Stimulated activated naive CD8-positive, alpha-beta T cell treated with anti-CD3 and anti-CD28 coated beads, Interleukin-15, Interleukin-2, amounts not matched to agents 100 ng/mL and 50 ng/mL, for 24 hours (primary cell): ENCODE results near the gene CORIN.
"Not testable (repeated sequence)": the region's sequence is repeated elsewhere in the genome, so short reads cannot be mapped to it uniquely, and the experiment has no call there.

Experiments used
- H3K27ac Mint-ChIP-seq: one replicate; pipeline ENCODE4 v1.8.0; 2021; ENCODE audit warnings: mild to moderate bottlenecking, mixed read lengths
- H3K27me3 Mint-ChIP-seq: one replicate; pipeline ENCODE4 v1.8.0; 2021; ENCODE audit warnings: mixed read lengths
- H3K36me3 Mint-ChIP-seq: one replicate; pipeline ENCODE4 v1.8.0; 2021; ENCODE audit warnings: low read depth, mixed read lengths
- H3K4me1 Mint-ChIP-seq: one replicate; pipeline ENCODE4 v1.8.0; 2021; ENCODE audit warnings: low read depth, mixed read lengths
- H3K4me3 Mint-ChIP-seq: one replicate; pipeline ENCODE4 v1.8.0; 2021; ENCODE audit warnings: mild to moderate bottlenecking, mixed read lengths
- H3K9me3 Mint-ChIP-seq: one replicate; pipeline ENCODE4 v1.8.0; 2021; ENCODE audit warnings: mixed read lengths

Gene CORIN

GRCh38 chr4:47706352-47706751 lies 131.5 kb downstream of the CORIN start:
- H3K36me3 Mint-ChIP-seq, H3K27ac Mint-ChIP-seq, H3K4me1 Mint-ChIP-seq, H3K9me3 Mint-ChIP-seq, H3K4me3 Mint-ChIP-seq: not testable (repeated sequence)
- peaks cover 35% of the 10 kb centered on the region for H3K27me3 Mint-ChIP-seq

- Mint-ChIP-seq H3K4me1 (no peaks in the 10 kb centered on the region), H3K36me3 (no peaks in the 10 kb centered on the region), H3K27ac (no peak overlapping the region), H3K9me3 (no peaks in the 10 kb centered on the region), H3K4me3 (no peak overlapping the region), H3K27me3 (peaks cover 33% of the 10 kb centered on the region)
Observed at GRCh38 chr4:47705326-47705981, 132.4 kb downstream of the CORIN start.

- no peak overlapping the region for H3K27ac Mint-ChIP-seq
- H3K27me3 Mint-ChIP-seq: peaks cover 32% of the 10 kb centered on the region
- H3K4me3 Mint-ChIP-seq: no peak overlapping the region
- no peaks in the 10 kb centered on the region for H3K9me3 Mint-ChIP-seq
- H3K4me1 Mint-ChIP-seq: no peaks in the 10 kb centered on the region
- H3K36me3 Mint-ChIP-seq: no peaks in the 10 kb centered on the region
Observed at GRCh38 chr4:47704693-47705325, 133.1 kb downstream of the CORIN start.

GRCh38 chr4:47703956-47704355 lies 133.9 kb downstream of the CORIN start:
- no peak overlapping the region for H3K4me3 Mint-ChIP-seq

GRCh38 chr4:47703008-47703407 lies 134.9 kb downstream of the CORIN start:
- Mint-ChIP-seq H3K27ac (no peak overlapping the region), H3K27me3 (peaks cover 30% of the 10 kb centered on the region), H3K4me1 (no peaks in the 10 kb centered on the region), H3K4me3 (no peak overlapping the region), H3K36me3 (no peaks in the 10 kb centered on the region), H3K9me3 (no peaks in the 10 kb centered on the region)

More at GRCh38 chr4:47703956-47704355, 133.9 kb downstream of the CORIN start:
- H3K27me3 Mint-ChIP-seq: peaks cover 30% of the 10 kb centered on the region
- no peaks in the 10 kb centered on the region for H3K36me3 Mint-ChIP-seq
- no peak overlapping the region for H3K27ac Mint-ChIP-seq
- no peaks in the 10 kb centered on the region for H3K4me1 Mint-ChIP-seq
- no peaks in the 10 kb centered on the region for H3K9me3 Mint-ChIP-seq

GRCh38 chr4:47701286-47701685 lies 136.6 kb downstream of the CORIN start:
- H3K4me1 Mint-ChIP-seq: no peaks in the 10 kb centered on the region
- H3K27me3 Mint-ChIP-seq: peaks cover 33% of the 10 kb centered on the region
- H3K36me3 Mint-ChIP-seq: no peaks in the 10 kb centered on the region

GRCh38 chr4:47698837-47699236 lies 139.0 kb downstream of the CORIN start:
- no peaks in the 10 kb centered on the region for H3K36me3 Mint-ChIP-seq
- H3K27ac Mint-ChIP-seq: no peak overlapping the region
- H3K27me3 Mint-ChIP-seq: peaks cover 35% of the 10 kb centered on the region
- H3K4me1 Mint-ChIP-seq: no peaks in the 10 kb centered on the region
- H3K9me3 Mint-ChIP-seq: no peaks in the 10 kb centered on the region
- H3K4me3 Mint-ChIP-seq: no peak overlapping the region

More at GRCh38 chr4:47701286-47701685, 136.6 kb downstream of the CORIN start:
- Mint-ChIP-seq H3K4me3 (no peak overlapping the region), H3K9me3 (no peaks in the 10 kb centered on the region), H3K27ac (no peak overlapping the region)

- Mint-ChIP-seq H3K4me1 (no peaks in the 10 kb centered on the region), H3K27ac (no peak overlapping the region), H3K9me3 (no peaks in the 10 kb centered on the region), H3K27me3 (peaks cover 39% of the 10 kb centered on the region), H3K36me3 (no peaks in the 10 kb centered on the region), H3K4me3 (no peak overlapping the region)
Observed at GRCh38 chr4:47696823-47697222, 141.0 kb downstream of the CORIN start.

GRCh38 chr4:47695260-47695659 lies 142.6 kb downstream of the CORIN start:
- Mint-ChIP-seq H3K9me3 (no peaks in the 10 kb centered on the region), H3K36me3 (no peaks in the 10 kb centered on the region), H3K4me1 (no peaks in the 10 kb centered on the region), H3K4me3 (no peak overlapping the region), H3K27ac (no peak overlapping the region), H3K27me3 (peaks cover 29% of the 10 kb centered on the region)

GRCh38 chr4:47694322-47694721 lies 143.5 kb downstream of the CORIN start:
- no peaks in the 10 kb centered on the region for H3K4me1 Mint-ChIP-seq
- peaks cover 25% of the 10 kb centered on the region for H3K27me3 Mint-ChIP-seq
- H3K9me3 Mint-ChIP-seq: no peaks in the 10 kb centered on the region
- no peaks in the 10 kb centered on the region for H3K36me3 Mint-ChIP-seq
- H3K4me3 Mint-ChIP-seq: no peak overlapping the region
- H3K27ac Mint-ChIP-seq: no peak overlapping the region

- no peak overlapping the region for H3K4me3 Mint-ChIP-seq
- no peak overlapping the region for H3K27ac Mint-ChIP-seq
- H3K4me1 Mint-ChIP-seq: no peaks in the 10 kb centered on the region
- H3K36me3 Mint-ChIP-seq: no peaks in the 10 kb centered on the region
- H3K9me3 Mint-ChIP-seq: no peaks in the 10 kb centered on the region
- H3K27me3 Mint-ChIP-seq: peaks cover 21% of the 10 kb centered on the region
Observed at GRCh38 chr4:47692691-47693090, 145.2 kb downstream of the CORIN start.

- not testable (repeated sequence) for H3K9me3 Mint-ChIP-seq, H3K36me3 Mint-ChIP-seq, H3K4me3 Mint-ChIP-seq, H3K27ac Mint-ChIP-seq, H3K4me1 Mint-ChIP-seq
- peaks cover 17% of the 10 kb centered on the region for H3K27me3 Mint-ChIP-seq
Observed at GRCh38 chr4:47691757-47692383, 146.0 kb downstream of the CORIN start.

- Mint-ChIP-seq H3K9me3 (no peaks in the 10 kb centered on the region), H3K27ac (no peak overlapping the region), H3K36me3 (no peaks in the 10 kb centered on the region), H3K4me3 (no peak overlapping the region), H3K4me1 (no peaks in the 10 kb centered on the region), H3K27me3 (peaks cover 16% of the 10 kb centered on the region)
Observed at GRCh38 chr4:47690611-47691010, 147.3 kb downstream of the CORIN start.

- Mint-ChIP-seq H3K9me3 (no peaks in the 10 kb centered on the region), H3K27ac (no peak overlapping the region), H3K4me1 (no peaks in the 10 kb centered on the region), H3K27me3 (peaks cover 13% of the 10 kb centered on the region), H3K4me3 (no peak overlapping the region), H3K36me3 (no peaks in the 10 kb centered on the region)
Observed at GRCh38 chr4:47686294-47686872, 151.5 kb downstream of the CORIN start.

- Mint-ChIP-seq H3K9me3 (no peaks in the 10 kb centered on the region), H3K27ac (no peak overlapping the region), H3K4me1 (no peaks in the 10 kb centered on the region), H3K36me3 (no peaks in the 10 kb centered on the region), H3K27me3 (peaks cover 9% of the 10 kb centered on the region), H3K4me3 (no peak overlapping the region)
Observed at GRCh38 chr4:47675806-47676205, 162.1 kb downstream of the CORIN start.
